ENCODE measurements around the gene PRR23A.
"Not testable (repeated sequence)": the region's sequence is repeated elsewhere in the genome, so short reads cannot be mapped to it uniquely, and the experiment has no call there.

PRR23A gene

DNA sequence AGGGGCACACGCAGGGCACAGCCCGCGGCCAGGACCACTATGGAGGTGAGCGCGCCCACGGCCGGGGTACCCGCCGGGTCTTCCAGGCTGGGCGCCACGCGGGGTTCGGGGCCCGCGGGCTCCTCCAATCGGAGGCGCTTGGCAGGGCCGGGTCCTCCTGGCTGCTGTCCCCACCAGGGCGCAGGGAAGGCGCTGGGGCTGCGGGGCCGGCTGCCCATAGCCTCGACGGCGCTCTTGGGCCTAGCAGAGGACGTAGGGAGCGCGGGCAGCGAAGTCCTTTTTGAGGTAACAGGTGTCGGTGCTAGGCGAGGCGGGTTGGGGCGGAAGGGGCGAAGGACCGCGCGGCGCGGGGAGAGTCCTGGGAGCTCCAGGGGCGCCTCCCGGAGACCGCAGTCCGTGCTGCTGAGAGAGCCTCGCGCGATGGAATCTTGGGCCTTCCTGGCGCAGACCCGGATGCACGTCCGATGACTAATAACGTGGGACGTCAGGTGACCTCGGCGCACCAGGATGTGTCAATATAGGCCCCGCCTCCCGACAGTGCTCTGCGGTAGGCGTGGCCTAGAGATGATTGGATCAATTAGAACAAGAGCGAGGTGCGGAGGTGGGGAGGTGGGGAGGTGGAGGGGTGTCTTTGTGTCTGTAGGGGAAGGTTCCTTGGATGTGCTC lies at the start of gene PRR23A:
TSS of gene PRR23A (minus strand) at position 218 of the 666 bp plus-strand sequence. CDS start at position 218, 0 bp downstream.
- DNase-seq: no peak

- DNase-seq: no peak
These were observed 46.9 kb upstream of the PRR23A start for GRCh38 chr3:139052802-139053600.

DNA sequence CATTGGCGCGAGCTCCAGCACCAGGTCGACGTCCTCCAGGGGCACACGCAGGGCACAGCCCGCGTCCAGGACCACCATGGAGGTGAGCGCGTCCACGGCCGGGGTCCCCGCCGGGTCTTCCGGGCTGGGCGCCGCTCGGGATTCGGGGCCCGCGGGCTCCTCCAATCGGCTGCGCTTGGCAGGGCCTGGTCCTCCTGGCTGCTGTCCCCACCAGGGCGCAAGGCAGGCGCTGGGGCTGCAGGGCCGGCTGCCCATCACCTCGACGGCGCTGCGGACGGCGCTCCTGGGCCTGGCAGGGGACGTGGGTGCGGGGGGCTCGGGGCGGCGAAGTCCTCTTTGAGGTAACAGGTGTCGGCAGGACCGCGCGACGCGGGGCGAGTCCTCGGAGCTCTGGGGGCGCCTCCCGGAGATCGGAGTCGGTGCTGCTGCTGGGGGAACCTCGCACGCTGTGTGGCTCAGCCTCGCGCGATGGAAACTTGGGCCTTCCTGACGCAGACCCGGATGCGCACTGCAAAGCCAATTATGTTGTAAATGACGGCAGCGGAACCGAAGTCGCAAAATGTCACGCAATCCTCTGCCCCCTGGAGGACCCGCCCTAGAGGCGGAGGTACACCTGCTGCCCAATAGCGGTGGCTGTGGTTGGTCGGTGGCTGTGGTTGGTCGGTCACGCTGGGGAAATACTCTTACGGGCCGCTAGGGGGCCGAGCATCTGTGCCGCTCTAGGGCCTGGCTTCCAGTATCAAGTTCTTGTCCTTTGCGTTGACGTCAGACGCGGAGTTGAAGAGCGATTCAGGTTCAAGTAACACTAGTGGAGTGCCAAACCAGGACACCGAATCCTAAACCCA lies 38.5 kb upstream of the PRR23A start, which contains the start of gene PRR23C:
TSS of gene PRR23C (minus strand) at position 527 of the 845 bp plus-strand sequence. CDS start at position 255, 272 bp downstream.
- DNase-seq: no peak

- no peak for DNase-seq
These were observed 37.7 kb upstream of the PRR23A start for GRCh38 chr3:139043554-139044365.

- no peak for DNase-seq
These were observed 31.4 kb upstream of the PRR23A start for GRCh38 chr3:139037478-139037877.

DNA sequence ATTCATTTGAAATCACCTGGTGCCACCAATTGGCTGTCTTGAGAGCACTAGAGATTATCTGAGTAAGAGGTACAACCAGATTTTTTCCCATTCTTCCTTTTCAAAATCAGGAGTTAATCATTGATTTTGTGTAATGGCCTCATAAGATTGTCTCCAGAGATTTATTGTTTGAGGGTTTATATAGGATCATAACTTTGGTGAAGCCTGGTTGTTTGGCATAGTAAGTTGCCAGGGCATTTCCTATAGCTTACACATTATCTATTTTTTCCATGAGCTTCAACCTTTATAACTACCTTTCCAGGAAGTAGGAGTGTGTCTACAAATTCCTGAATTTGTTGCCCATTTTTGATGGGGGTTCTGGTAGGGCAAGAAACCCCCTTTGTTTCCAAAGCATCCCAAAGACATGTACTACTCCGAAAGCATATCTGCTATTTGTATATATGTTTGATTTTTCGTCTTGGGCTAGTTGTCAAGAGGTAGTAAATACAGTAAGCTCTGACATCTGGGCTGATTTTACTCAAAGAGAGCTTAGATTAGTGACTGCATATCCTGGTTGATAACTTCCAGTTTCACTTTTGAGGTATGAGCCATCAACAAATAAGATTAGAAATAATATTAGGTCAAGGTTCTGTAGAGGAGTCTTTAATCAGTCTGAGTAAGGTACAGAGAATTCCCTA lies 26.4 kb upstream of the PRR23A start:
- DNase-seq: no peak

DNA sequence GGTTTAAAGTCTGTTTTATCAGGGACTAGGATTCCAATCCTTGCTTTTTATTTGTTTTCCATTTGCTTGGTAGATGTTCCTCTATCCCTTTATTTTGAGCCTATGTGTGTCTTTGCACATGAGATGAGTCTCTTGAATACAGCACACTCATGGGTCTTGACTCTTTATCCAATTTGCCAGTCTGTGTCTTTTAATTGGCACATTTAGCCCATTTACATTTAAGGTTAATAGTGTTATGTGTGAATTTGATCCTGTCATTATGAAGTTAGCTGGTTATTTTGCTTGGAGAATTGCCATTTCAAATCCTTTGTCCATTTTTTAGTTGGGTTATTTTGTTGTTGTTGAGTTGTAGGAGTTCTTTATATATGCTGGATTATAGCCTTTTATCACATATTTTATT lies 24.5 kb upstream of the PRR23A start:
- DNase-seq: not testable (repeated sequence)

- DNase-seq: no peak
These were observed 18.9 kb upstream of the PRR23A start for GRCh38 chr3:139024968-139025367.

GRCh38 chr3:139020868-139021234 lies 14.8 kb upstream of the PRR23A start, which contains the start of gene PRR23B:
Gene PRR23B (minus strand): TSS chr3:139020926. CDS start chr3:139020661, 265 bp downstream.
- DNase-seq: no peak

DNA sequence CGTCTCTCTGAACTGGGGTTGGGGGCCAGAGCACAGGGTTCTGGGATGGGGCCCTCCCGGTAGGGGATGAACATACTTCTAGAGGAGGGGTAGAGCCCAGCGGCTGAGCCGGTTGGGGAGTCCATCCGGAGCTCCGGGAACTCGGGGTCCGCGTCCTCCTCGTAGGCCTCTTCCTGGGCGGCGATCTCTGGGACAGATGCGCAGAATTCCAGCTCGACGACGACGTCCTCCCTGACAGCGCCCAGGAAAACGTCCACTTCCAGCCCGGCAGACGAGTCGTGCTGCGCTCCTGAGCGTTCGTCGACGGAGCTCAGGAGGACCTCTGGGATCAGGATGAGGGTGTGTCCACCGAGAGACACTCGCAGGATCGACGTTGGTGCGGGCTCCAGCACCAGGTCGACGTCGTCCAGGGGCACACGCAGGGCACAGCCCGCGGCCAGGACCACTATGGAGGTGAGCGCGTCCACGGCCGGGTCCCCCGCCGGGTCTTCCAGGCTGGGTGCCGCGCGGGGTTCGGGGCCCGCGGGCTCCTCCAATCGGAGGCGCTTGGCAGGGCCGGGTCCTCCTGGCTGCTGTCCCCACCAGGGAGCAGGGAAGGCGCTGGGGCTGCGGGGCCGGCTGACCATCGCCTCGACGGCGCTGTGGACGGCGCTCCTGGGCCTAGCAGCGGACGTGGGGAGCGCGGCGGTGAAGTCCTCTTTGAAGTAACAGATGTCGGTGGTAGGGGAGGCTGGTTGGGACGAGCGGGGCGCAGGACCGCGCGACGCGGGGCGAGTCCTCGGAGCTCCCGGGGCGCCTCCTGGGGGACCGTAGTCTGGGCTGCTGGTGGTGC lies 14.2 kb upstream of the PRR23A start:
- DNase-seq: no peak

- DNase-seq: no peak
These were observed 10.5 kb upstream of the PRR23A start for GRCh38 chr3:139016430-139017048.

- no peak for DNase-seq
These were observed 593 bp downstream of the PRR23A start for GRCh38 chr3:139005356-139005993.

GRCh38 chr3:138995706-138996105 lies 10.4 kb downstream of the PRR23A start:
- DNase-seq: no peak

DNA sequence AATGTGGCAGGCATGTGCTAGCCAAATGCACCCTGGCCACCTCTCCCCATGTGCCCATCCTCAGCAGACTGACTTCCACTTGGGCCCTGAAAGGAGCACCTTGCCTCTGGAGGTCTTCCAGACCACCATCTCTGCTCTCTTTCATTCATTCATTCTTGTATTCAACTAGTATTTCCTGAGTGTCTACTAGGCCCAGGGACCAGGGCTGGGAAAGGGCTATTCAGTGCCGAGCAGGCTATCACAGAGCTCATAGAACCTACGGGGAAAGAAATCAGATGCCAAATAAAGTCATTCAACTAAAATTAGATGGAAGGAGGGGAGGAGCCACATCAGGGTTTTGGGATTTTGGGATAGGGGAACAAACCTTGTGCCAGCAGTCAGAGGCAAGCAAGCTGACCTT lies 18.9 kb downstream of the PRR23A start:
- DNase-seq: no peak

GRCh38 chr3:138985932-138986331 lies 20.1 kb downstream of the PRR23A start:
- no peak for DNase-seq

GRCh38 chr3:138984816-138985215 lies 21.3 kb downstream of the PRR23A start:
- no peak for DNase-seq

GRCh38 chr3:138976047-138976446 lies 30.0 kb downstream of the PRR23A start:
- no peak for DNase-seq

GRCh38 chr3:138975351-138975750 lies 30.7 kb downstream of the PRR23A start:
- DNase-seq: no peak

GRCh38 chr3:138974462-138974861 lies 31.6 kb downstream of the PRR23A start:
- no peak for DNase-seq

- no peak for DNase-seq
These were observed 33.1 kb downstream of the PRR23A start for GRCh38 chr3:138972941-138973340.
